WI38 (cell line): ENCODE results near the gene PLK2.

Source experiments
- H3K4me3 ChIP-seq: 2 replicates; pipeline ENCODE4 v1.5.1; 2011; ENCODE audit warnings: low read depth, mild to moderate bottlenecking, control low read depth, low read length
- CTCF ChIP-seq: IDR thresholded peaks from 2 replicates; pipeline ENCODE4 v1.5.1; 2012; ENCODE audit warnings: low read depth, mild to moderate bottlenecking, control low read depth, low read length

PLK2 gene

GRCh38 chr5:58405175-58405574 is 54.7 kb downstream of the PLK2 start:
- no peak for TF ChIP-seq CTCF
- no peak overlapping the region for H3K4me3 ChIP-seq

- TF ChIP-seq CTCF = no peak
- no peak overlapping the region for H3K4me3 ChIP-seq
These were observed 55.2 kb downstream of the PLK2 start for GRCh38 chr5:58404734-58405133.
